GM18907 (cell line): ENCODE data around the gene GGTLC1.

ENCODE experiments used
- ATAC-seq: cut with Tn5 transposase; IDR thresholded peaks from one replicate; pipeline ENCODE4 v1.9.1; 2021; ENCODE audit warnings: mild to moderate bottlenecking, moderate library complexity; ENCODE audit not compliant: unreplicated experiment

Gene GGTLC1

DNA sequence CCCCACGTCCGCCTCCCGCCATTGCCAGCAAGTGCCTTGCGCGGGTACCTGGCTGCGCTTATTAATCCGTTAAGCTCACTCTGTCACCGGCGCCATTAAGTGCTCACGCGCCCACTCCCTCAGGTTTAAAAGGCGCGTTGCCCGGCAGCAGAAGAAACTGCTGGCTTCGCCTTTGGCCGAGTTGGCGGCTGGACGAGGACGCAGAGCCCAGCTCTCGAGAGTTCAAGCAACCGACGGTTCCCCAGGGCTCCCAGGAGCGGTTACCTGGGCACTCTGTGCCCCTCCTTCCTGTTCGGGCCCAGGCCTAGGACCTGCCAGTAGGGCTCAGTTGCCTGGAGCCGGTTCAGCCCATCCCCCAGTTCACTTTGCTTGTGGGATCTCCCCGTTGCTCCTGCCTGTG, at the start of gene GGTLC1:
TSS of gene GGTLC1 (minus strand) at position 219 of the 400 bp plus-strand sequence. CDS start 2,168 bp downstream, outside the sequence.
- ATAC-seq = no peak

DNA sequence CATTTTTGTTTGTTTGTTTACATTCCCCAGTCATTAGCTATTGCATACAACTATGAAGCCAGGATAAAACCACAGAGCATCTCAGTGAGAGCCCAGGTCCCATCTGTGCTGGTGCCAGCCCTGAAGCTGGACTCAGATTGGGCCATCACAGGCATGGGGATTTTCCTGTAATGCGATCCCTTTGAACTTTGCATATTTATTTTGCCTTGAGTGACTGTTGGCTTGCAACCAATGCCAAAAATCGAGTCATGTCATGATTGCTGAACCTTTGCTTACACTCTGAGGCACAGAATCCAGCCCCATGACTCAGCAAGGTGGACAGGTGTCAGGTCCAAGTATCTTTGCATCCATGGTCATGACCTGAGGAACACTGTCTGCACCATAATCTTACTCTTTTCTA, 46.2 kb upstream of the GGTLC1 start:
- ATAC-seq = no peak

DNA sequence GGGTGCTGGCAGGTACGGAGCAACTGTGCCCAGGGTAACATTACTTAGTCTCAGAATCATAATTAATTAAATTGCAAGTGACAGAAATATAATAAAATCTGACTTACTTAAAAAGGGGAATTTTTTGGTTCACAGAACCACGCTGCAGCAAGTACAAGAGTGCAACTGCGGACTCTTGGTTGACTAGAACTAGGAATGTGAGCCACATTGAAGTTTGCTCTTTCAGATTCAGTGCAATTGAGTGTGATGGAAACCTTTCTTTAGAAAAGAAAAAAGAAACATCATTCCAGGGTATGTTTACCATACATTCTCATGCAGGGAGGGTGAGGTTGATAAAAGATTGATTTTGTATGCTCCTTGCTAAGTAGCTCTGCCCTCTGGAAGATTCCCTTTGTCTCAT, 45.0 kb upstream of the GGTLC1 start:
- no peak for ATAC-seq

DNA sequence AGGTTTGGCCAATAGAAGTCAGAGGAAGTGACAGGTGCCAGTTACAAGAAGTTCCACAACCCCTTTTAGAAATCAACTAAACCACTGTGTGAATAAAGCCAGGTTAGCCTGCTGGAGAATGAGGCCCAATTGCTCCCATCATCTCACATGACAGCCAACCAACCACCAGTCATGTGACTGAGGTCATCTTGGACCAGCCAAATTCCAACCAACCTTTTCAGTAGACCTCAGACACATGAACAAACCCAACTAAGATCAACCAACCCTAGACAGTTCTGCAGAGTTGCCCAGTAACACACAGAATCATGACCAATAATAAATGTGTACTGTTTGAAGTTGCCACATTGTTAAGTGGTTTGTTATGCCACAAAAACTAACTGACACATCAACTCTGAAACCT, 44.6 kb upstream of the GGTLC1 start:
- ATAC-seq = no peak

DNA sequence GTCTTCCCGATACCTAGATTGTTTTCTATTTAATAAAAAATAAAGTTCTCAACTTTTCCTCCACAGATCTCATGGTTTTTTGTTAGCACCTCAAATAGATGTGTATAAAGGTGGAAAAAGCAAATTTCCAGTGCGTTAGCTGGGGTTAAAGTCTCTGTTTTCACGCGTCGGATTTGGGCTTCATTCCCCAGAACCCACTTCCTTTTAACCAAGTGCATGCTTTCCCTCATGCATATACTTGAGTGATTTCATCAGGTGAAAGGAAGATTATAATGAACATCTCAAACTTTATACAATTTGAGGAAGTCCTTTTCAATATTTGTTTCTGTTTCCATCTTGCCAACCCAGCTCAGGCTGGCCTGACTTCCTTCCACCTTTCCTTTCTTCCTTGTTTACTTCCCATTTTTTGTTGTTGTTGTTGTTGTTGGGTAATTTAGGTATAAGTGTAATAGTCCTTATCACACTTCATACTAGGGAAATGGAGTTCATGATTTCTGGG, 43.9 kb upstream of the GGTLC1 start:
- ATAC-seq = no peak

DNA sequence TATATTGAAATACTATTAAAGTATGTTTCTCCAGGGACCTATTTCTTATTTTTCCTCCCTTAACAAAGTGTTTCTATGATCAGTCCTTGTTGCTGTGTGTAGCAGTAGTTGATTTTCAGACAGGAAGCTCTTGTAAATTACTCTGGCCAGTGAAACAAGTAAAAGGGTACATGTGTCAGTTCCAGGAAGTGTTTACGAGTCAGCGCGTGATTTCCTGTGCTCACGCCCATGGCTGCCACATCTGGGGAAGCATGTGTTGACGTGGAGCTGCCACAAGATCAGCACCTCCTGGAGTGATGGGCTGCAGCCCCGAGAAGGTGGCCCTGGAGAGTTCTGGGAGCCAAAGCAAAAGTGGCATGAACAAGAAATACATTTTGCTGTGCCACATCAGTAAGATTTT, 38.6 kb upstream of the GGTLC1 start:
- ATAC-seq = peak; percentile 86

DNA sequence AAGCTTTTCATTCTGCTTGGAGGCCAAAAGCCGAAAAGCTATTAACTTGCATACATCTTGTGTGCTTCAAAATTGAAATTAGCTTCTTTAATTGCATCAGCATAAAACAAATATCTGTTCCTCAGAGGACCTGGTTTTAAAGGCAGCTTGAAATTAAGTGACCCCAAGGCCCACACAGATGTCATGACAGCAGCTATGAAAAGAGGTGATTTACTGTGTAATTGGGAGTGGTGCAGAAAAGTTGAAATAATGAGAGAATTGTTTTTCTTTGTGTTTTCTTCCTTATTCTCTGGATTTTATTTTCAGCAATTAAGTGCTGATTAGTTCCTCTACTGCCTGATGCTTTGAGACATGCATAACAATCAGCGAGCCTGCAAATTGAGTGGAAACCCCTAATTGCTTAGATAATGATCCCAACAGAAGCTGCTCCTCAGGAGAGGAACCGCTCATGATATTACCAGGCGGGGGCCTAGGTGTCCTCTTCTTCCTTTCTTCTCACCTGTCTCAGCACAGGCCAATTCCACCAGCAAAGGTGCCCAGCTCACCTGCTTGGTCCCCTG, 34.1 kb upstream of the GGTLC1 start:
- ATAC-seq = no peak

DNA sequence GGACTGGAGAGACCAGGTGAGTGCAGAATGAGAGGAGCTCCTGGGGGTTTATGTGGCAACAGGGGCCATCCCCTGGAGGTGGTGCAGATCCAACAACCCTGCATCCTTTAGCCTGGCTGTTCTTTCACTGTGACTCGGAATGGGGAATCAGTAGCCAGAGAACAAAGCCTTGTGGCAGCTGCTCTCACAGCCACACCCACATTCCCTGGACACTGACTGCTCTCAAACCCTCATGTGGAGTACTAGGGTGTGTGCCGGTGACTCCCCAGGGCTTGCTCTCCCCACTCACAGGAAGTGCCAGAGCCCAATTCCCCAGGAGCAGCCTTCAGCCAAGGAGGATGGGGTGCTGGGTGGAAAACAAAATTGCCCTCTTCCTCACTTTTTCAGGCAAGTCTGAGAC, 30.2 kb upstream of the GGTLC1 start:
- no peak for ATAC-seq

DNA sequence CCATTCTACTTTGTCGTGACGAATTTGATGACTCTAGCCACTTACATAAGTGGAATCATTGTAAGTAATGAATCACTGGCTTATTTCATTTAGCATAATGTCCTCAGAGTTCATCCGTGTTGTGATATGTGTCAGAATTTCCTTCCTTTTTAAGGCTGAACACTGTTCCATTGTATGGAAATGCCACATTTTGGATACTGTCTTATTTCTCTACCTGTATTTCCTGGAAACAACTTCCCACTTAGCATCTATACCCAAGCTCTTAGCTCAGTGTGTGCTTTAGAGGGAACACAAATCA, 28.8 kb upstream of the GGTLC1 start:
- no peak for ATAC-seq

DNA sequence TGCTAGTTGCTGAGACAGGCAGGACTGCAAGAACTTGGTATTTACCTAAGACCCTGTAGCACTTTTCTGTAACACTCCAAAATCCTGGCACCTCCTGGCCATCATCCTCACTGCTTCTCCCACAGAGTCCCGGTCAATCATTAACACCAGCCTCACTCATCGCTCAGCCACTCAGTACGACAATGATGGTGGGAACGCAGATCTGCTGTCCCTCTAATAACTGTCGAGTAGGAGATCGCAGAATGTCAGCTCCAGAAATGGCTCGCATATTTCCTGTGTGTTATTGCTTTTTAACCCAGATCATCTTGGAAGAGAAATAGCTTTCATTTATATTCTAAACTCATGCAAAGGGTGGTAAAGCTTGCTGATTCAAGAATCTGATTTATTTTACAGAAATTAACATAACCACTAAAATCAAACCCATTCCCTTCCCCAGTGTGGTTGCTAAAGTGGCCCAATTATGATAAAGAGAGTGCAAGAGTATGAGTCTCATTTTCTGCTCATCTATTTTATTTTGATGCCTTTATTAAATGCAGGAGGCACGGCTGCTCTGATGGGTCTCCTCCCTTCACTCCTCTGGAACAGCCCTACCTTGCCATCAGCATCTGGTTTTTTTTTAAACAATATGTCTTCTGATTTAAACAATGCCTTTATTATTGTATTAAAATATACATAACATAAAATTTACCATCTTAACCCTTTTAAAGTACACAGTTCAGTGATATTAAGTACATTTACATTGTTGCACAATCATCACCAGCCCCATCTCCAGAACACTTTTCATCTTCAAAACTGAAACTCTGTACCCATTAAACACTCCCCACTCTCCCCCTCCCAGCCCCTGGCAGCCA, 28.3 kb upstream of the GGTLC1 start:
- no peak for ATAC-seq

DNA sequence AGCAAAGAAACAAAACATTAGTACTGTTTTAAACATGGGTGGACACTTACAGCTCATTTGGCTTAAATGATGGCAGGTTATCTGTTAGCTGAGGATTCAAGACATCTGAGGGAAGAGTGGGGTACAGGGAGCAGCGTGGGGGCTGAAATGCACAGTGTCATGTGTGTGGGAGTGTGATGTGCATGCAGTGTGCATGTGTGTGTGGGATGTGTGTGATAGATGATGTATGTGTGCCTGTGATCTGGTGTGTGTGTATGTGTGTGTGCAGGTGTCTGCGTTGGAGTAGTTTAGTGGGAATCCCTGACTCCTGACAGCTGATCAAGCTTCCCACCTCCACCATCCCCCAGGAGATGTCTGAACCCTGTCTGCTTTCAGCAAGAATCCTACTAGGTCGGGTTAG, 25.4 kb upstream of the GGTLC1 start:
- ATAC-seq = no peak

DNA sequence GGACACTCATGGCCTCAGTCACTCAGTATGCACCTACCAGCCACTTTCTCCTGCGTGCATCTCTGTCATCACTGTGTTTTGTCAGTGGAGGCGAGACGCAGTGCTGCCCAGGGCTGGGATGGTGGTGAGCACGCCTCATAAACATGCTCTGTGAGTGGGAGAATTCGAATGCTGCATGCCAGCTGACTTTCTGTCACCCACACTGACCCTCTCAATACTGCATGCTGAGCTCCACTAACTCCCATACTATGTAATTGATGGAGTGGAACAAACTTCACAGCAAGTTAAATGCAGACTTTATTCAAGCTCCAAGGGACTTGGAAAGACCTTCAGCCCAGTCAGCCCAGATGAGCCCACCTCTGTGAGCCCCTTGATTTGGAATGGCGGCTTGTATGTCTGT, 22.7 kb upstream of the GGTLC1 start:
- no peak for ATAC-seq

DNA sequence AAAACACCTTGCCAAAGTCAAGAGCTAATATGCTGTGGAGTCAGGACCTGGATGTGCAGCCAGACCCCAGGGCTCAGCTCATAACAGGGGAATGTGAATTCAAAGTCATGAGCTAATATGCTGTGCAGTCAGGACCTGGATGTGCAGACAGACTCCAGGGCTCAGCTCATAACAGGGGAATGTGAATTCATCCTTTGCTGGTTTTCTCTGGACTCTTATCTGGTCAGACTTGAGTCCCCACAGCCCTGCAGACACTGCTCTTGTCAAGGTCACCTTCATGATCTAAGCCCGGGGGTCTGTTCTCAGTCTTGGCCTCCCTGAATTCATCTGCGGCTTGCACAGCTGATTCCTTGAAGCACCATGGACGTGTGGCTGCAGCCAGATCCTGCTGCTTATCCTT, 19.2 kb upstream of the GGTLC1 start:
- ATAC-seq = no peak

DNA sequence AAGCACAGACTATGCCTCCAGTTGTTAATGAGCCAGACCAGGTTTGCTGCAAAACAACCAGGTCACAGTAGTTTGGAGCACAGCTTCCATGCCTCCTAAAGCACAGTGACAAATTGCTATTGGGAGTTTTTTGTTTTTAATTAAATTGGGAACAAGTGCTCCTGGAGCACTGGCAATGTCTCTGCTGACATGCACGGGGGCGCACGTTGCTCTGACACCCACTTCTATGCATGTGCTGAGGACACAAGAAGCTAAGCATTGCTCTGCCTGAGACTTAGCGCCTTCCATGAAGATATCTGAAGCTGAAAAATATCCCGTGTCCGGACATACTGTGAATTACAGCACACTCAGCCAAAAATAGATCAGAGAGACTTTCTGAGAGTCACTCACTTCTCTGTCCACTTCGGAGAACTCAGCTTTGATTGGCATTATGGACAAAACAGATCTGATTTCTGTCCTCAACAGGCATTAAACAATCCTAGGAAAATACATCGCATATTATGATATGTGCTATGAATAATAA, 18.6 kb upstream of the GGTLC1 start:
- ATAC-seq = no peak

DNA sequence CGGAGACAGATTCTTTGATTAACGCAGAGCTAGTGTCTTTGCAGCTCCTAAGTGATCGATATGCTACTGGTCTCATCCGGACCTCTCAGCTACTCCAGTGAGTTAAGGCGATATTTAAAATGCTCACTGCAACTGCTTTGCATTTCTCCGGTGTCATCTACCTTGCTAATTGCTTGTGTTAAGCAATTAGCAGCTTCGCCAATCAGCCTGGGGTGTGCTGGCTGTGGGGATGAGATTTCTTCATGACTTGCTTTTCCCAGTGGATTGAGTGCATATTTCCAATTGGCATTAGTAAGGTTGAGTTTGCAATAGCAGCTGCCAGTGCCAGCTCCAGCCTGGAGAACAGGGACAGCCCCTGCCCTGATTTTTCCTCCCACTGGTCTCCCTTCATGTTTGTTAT, 18.0 kb upstream of the GGTLC1 start:
- ATAC-seq = no peak

DNA sequence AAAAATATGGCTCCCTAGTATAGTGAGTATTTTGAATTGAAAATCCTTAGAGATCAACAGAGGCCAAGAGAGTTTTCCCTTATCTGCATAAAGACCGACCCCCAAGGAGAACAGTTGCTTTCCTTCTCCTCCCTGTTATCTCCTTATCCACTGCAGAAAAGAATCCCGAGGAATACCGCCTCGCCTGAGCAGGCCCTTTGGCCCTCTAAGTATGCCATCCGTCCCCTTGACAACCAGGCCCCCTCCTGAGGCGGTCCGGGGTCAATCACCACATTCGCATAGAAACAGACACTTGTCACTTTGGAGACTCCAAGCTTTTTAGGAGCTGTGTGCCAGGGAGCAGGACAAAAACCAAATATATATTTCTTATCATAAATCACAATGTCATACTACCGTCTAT, 15.9 kb upstream of the GGTLC1 start:
- no peak for ATAC-seq

DNA sequence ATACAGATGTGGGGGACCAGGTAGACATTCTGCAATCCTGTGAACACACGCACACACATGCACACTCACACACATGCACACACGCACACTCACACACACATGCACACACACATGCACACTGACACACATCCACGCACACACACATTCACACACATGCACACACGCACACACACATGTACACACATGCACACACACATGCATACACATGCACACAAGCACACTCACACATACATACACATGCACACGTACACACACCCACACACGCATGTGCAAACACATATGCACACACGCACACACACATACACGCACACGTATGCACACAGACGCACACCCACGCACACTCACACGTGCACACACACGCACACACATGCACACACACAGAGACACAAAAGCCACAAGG, 14.3 kb upstream of the GGTLC1 start:
- no peak for ATAC-seq

DNA sequence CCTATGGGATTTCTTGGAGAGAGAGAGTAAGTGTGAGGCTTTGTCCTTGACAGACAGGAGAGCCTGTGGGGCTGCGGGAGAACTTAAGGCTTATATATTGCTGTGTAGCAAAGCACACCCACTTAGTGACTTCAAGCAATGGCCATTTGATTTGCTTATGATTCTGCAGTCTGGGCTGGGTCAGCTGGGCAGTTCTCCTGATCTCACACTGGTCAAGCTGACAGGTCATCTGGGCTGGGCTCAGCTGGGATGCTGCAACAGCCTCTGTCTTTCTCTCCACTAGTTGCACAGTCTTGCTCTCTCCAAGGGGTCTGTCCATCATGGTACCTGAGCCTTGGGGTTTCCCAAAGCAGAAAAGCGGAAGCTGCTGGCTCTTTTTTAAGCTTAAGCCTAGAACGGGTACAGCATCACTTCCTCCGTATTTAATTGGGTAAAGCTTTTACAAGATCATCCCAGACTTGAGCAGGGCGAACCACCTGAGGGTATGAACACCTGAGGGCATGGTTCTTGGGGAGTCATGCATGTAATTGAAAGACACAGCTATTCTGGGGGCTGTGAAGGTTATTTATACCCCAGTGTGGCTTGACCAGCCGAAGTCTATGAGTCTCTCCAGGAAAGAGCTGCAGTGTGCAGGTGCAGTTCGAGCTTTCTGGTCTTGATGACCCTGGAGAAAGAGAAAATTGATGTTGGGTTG, 13.3 kb upstream of the GGTLC1 start:
- no peak for ATAC-seq

DNA sequence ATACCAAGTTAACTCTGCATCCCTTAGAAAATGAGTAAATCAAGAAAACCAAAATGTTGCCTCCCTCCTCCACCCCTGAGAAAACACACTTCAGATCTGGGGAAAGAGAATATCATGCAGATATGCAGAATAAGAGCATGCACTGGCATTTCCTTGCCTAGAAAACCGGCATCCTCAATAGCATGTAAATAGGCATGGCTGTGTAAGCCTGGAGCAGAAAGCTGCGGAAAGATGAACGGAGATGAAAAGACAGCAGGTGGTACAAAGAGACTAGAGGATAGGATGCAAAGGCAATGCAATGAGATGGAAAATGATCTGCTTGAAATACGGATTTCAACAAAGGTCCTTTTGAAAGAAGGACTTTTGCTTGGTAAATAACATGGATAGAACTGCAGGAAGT, 10.3 kb upstream of the GGTLC1 start:
- no peak for ATAC-seq

DNA sequence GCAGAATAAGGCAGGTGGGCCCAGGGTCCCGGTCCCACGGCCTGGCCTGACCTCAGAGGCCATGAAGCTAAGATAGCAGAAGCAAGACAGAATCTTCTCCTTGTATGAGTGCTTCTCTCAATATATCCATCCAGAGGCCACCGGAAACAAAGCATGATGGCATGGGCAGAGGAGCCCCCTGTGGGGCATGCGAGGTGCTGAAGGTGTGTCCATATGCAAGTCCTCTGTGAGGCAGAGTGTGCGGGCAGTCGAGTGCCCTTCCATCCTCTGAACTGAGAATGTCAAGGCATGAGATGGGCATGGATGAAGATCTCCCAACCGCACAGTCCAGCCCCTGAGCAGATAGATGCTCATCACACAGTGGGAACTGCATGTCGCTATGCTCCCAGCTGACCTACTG, 9.8 kb upstream of the GGTLC1 start:
- ATAC-seq = no peak

DNA sequence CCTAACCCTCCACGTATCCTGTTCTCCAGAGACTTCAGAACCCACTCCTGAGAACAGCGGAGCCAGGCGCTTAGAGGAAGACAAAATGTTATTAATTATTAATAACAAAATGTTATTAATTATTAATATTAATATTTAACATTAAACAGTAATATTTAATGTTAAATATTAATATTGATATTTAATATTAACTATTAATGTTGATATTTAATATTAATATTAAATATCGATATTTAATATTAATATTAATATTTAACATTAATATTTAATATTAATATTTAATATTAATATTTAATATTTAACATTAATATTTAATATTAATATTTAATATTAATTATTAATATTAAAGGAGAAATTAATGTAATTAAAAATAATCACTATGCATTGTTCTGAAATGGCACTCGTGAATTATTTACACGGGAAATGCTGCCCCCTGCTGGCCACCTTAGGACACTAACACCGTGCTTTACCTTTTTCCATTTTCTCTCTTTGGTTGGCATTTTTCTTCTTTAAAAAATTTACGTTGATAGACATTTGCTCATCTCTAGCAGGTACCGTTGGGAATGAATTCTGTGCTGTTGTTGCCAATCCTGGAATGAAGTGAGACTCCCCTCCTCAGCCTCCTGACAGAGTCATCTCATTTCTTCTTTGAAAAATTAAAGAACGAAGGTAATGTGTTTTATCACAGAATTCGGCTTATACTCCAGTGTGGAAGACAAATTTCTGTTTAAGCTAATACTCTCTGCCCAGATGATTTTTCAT, 7.5 kb upstream of the GGTLC1 start:
- ATAC-seq = no peak
